Measurements from ENCODE around the gene TBC1D8.
"Not testable (repeated sequence)": the region's sequence is repeated elsewhere in the genome, so short reads cannot be mapped to it uniquely, and the experiment has no call there.

DNA sequence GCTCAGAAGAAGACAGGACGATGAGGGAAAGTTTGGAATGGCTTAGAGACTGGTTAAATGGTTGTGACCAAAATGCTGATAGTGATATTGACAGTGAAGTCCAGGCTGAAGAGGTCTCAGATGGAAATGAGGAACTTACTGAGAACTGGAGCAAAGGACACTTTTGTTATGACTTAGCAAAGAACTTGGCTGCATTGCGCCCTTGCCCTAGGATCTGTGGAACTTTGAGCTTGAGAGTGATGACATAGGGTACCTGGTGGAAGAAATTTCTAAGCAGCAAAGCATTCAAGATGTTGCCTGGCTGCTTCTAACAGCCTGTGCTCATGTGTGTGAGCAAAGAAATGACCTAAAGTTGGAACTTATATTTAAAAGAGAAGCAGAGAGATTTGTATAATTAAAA is 16.4 kb upstream of the TBC1D8 start:
- not testable (repeated sequence) for TF ChIP-seq CTCF, POLR2A (IDR thresholded peaks at IDR 0.05)
